Aorta (tissue), 5 donors: ENCODE results near the gene MYO1G. TPM values are rescaled to one million over a fixed set of nuclear protein-coding genes. Genes with fewer than 3 reads are reported as not detected.
"Not testable (repeated sequence)": the region's sequence is repeated elsewhere in the genome, so short reads cannot be mapped to it uniquely, and the experiment has no call there.

Source experiments
- ATAC-seq: fragments of 200-7000 bp; cut with Tn5 transposase; one replicate; pipeline ENCODE4 v1.9.1; 2022; ENCODE audit warnings: moderate library complexity; ENCODE audit not compliant: low FRiP score
- DNase-seq, 2 donors: peaks; one replicate each; pipeline ENCODE4 v3.0.0-alpha.2; 2020
- H3K27ac ChIP-seq, 2 donors: one replicate each; pipeline ENCODE4 v1.5.1; 2013; ENCODE audit warnings: low read length in 2 of 2, mild to moderate bottlenecking in 2 of 2, moderate library complexity in 2 of 2, control low read depth in 1 of 2, inconsistent platforms in 1 of 2, low read depth in 1 of 2
- H3K27me3 ChIP-seq, 2 donors: one replicate each; pipeline ENCODE4 v1.6.1; 2013; ENCODE audit warnings: control low read depth in 1 of 2, low read length in 1 of 2, mild to moderate bottlenecking in 1 of 2, moderate library complexity in 1 of 2; ENCODE audit not compliant: insufficient read depth in 2 of 2, control insufficient read depth in 1 of 2
- H3K36me3 ChIP-seq, 2 donors: one replicate each; pipeline ENCODE4 v1.6.1; 2013; ENCODE audit warnings: control low read depth in 1 of 2, low read length in 1 of 2, mild to moderate bottlenecking in 1 of 2; ENCODE audit not compliant: insufficient read depth in 2 of 2, control insufficient read depth in 1 of 2
- H3K4me1 ChIP-seq, 2 donors: one replicate each; pipeline ENCODE4 v1.6.1; 2013; ENCODE audit warnings: low read length in 2 of 2, control low read depth in 1 of 2, mild to moderate bottlenecking in 1 of 2, moderate library complexity in 1 of 2; ENCODE audit not compliant: insufficient read depth in 2 of 2, control insufficient read depth in 1 of 2
- H3K4me3 ChIP-seq, 2 donors: one replicate each; pipeline ENCODE4 v1.5.1; 2013; ENCODE audit warnings: low read length in 2 of 2, control low read depth in 1 of 2, mild to moderate bottlenecking in 1 of 2
- H3K9me3 ChIP-seq: one replicate; pipeline ENCODE4 v1.6.1; 2013; ENCODE audit warnings: mild to moderate bottlenecking, low read length; ENCODE audit not compliant: control insufficient read depth
- whole genome bisulfite sequencing, 2 donors: extraction: QIAGEN DNeasy Blood & Tissue Kit; methylation state at CpG; one replicate each; pipeline ENCODE4 v1.1.7; 2013; 5-methylcytosine and 5-hydroxymethylcytosine counted together
- intact Hi-C, 2 donors: fragments of 100-400 bp; cut with DNase I; formaldehyde crosslinking; loops; one replicate each; pipeline versions ENCODE4 v1.14.2 to v1.15.0; 2022
- polyA plus RNA-seq, 2 donors: library from polyadenylated mRNA; stranded (reverse); fragments of 200-250 nt; gene quantifications; one replicate each; pipeline ENCODE4 v1.2.3, GENCODE V29; 2013
- total RNA-seq, 2 donors: library from RNA; stranded (reverse); fragmentation: NEBNext Ultra II Directional; extraction: Animal tissue kit (Norgen Biotek cat#: 25700); gene quantifications; one replicate each; pipeline ENCODE4 v1.2.1, GENCODE V29; 2021
- donor health status: healthy with polysubstance abuse.
- donor health status: Bipolar disorder and iron deficiency.
- donor health status: DM: no; HTN: no; CAD: no.
- donor health status: DM: no; HTN: no; CAD: no.
- donor health status: DM: yes; HTN: yes; CAD: no.

Gene MYO1G
- total and polyA plus RNA-seq, 4 donors: 1.4 to 21.3 (median 5.4) TPM

GRCh38 chr7:44949303-44949702, 29.5 kb downstream of the MYO1G start:
- no peak for ATAC-seq
- WGBS, 2 donors: 71 to 83% methylated on average over 2 of the region's 2 CpGs
- H3K4me1 ChIP-seq: no peaks in the 10 kb centered on the region

GRCh38 chr7:44945479-44945878, 33.3 kb downstream of the MYO1G start:
- Histone ChIP-seq H3K27ac (no peak overlapping the region), H3K36me3 (no peaks in the 10 kb centered on the region), H3K4me3 (no peak overlapping the region), H3K9me3 (no peaks in the 10 kb centered on the region), H3K27me3 (no peaks in the 10 kb centered on the region), H3K4me1 (no peaks in the 10 kb centered on the region)
- no peak for ATAC-seq
- intact Hi-C loops: no loop called here
- no peak for DNase-seq
- WGBS, 2 donors: 20 to 25% methylated on average over 1 of the region's 1 CpG

More at GRCh38 chr7:44949303-44949702, 29.5 kb downstream of the MYO1G start:
- no peaks in the 10 kb centered on the region for H3K9me3 ChIP-seq
- no peak for DNase-seq
- intact Hi-C loops: no loop called here
- no peaks in the 10 kb centered on the region for H3K36me3 ChIP-seq
- H3K4me3 ChIP-seq: no peak overlapping the region
- H3K27ac ChIP-seq: no peak overlapping the region
- no peaks in the 10 kb centered on the region for H3K27me3 ChIP-seq

DNA sequence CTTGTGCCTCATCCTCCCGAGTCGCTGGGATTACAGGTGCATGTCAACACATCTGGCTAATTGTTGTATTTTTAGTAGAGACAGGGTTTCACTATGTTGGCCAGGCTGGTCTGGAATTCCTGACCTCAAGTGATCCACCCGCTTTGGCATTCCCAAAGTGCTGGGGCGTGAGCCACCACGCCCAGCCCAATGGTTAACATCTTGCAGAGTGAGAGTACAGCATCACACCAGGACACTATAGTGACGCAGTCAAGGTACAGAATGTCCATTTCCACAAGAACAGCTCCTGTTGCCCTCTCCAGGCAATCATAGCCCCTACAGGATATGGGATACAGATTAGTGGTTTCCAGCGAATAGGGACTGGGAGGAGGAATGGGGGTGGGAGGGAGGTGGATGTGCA, 34.0 kb downstream of the MYO1G start:
- intact Hi-C loops: no loop called here
- Histone ChIP-seq H3K9me3 (no peaks in the 10 kb centered on the region), H3K27me3 (no peaks in the 10 kb centered on the region), H3K4me1 (no peaks in the 10 kb centered on the region), H3K27ac (no peak overlapping the region), H3K4me3 (no peak overlapping the region), H3K36me3 (no peaks in the 10 kb centered on the region)
- DNase-seq: no peak
- ATAC-seq: no peak
- 75 to 76% methylated on average over 7 of the region's 7 CpGs for WGBS, 2 donors

DNA sequence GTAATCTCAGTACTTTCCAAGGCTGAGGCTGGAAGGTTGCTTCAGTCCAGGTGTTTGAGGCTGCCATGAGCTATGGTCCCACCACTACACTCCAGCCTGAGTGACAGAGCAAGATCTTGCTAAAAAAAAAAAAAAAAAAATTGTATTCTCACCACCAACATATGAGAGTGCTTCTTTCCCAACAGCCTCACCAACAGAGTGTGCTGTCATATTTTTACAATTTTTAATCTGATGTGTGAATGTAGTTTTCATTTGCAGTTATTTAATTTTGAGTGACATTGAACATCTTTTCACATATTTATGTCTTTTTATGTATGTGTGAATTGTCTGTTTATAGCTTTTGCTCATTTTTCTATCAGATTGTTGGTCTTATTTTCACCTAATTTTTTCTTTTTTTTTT, 35.2 kb downstream of the MYO1G start:
- H3K27ac ChIP-seq: no peak overlapping the region
- no peaks in the 10 kb centered on the region for H3K4me1 ChIP-seq
- H3K27me3 ChIP-seq: no peaks in the 10 kb centered on the region
- H3K4me3 ChIP-seq: no peak overlapping the region
- intact Hi-C loops: no loop called here
- ATAC-seq (no peak), DNase-seq (no peak)
- H3K9me3 ChIP-seq: no peaks in the 10 kb centered on the region
- no peaks in the 10 kb centered on the region for H3K36me3 ChIP-seq

DNA sequence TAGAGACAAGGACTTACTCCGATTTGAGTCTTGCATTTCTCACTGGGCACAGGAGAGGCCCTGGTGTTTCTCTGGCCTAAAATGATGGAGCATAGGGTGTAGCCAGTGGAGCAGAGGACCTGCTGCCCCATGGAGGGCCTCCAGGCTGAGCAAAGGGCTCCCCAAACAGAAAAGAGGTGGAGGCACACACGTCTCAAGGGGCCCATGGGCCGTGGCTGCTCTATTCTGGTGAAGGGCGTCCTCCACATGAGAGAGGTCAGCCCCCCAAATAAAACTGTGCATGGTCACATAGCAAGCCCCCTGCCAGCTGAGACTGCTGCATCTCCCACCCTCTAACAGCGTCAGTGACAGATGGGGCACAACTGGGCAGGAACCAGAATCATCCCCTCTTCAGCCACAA, 41.4 kb downstream of the MYO1G start:
- ATAC-seq: no peak
- Histone ChIP-seq H3K4me1 (no peaks in the 10 kb centered on the region), H3K27ac (no peak overlapping the region), H3K36me3 (no peaks in the 10 kb centered on the region), H3K27me3 (no peaks in the 10 kb centered on the region), H3K4me3 (no peak overlapping the region), H3K9me3 (no peaks in the 10 kb centered on the region)
- DNase-seq: no peak
- WGBS, 2 donors: 75 to 77% methylated on average over 5 of the region's 5 CpGs
- intact Hi-C loops: no loop called here

- no peaks in the 10 kb centered on the region for H3K36me3 ChIP-seq
- intact Hi-C loops: no loop called here
- no peak overlapping the region for H3K27ac ChIP-seq
- H3K4me1 ChIP-seq: no peaks in the 10 kb centered on the region
- no peak overlapping the region for H3K4me3 ChIP-seq
- DNase-seq (no peak), ATAC-seq (no peak)
- 74 to 77% methylated on average over 5 of the region's 5 CpGs for WGBS, 2 donors
- H3K27me3 ChIP-seq: no peaks in the 10 kb centered on the region
- H3K9me3 ChIP-seq: no peaks in the 10 kb centered on the region
Observed at GRCh38 chr7:44936322-44936721, 42.5 kb downstream of the MYO1G start.

GRCh38 chr7:44935583-44935982, 43.2 kb downstream of the MYO1G start:
- Histone ChIP-seq H3K9me3 (no peaks in the 10 kb centered on the region), H3K4me3 (no peak overlapping the region), H3K36me3 (no peaks in the 10 kb centered on the region), H3K27me3 (no peaks in the 10 kb centered on the region), H3K4me1 (no peaks in the 10 kb centered on the region), H3K27ac (no peak overlapping the region)
- intact Hi-C loops: no loop called here
- 86 to 94% methylated on average over 4 of the region's 4 CpGs for WGBS, 2 donors
- DNase-seq (no peak), ATAC-seq (no peak)

GRCh38 chr7:44935016-44935415, 43.8 kb downstream of the MYO1G start:
- intact Hi-C loops: no loop called here
- no peak for ATAC-seq
- no peaks in the 10 kb centered on the region for H3K4me1 ChIP-seq
- no peaks in the 10 kb centered on the region for H3K9me3 ChIP-seq
- WGBS, 2 donors: 8 to 15% methylated on average over 1 of the region's 1 CpG
- H3K4me3 ChIP-seq: no peak overlapping the region
- H3K27ac ChIP-seq: no peak overlapping the region
- DNase-seq: no peak
- no peaks in the 10 kb centered on the region for H3K27me3 ChIP-seq
- no peaks in the 10 kb centered on the region for H3K36me3 ChIP-seq

- ATAC-seq, H3K27ac ChIP-seq, intact Hi-C loops, DNase-seq, H3K4me1 ChIP-seq, H3K27me3 ChIP-seq, H3K4me3 ChIP-seq, H3K36me3 ChIP-seq, H3K9me3 ChIP-seq: not testable (repeated sequence)
- 69 to 78% methylated on average over 5 of the region's 5 CpGs for WGBS, 2 donors
Observed at GRCh38 chr7:44934510-44934909, 44.3 kb downstream of the MYO1G start.
